ENCODE data around the gene CENPM.

CENPM gene

DNA sequence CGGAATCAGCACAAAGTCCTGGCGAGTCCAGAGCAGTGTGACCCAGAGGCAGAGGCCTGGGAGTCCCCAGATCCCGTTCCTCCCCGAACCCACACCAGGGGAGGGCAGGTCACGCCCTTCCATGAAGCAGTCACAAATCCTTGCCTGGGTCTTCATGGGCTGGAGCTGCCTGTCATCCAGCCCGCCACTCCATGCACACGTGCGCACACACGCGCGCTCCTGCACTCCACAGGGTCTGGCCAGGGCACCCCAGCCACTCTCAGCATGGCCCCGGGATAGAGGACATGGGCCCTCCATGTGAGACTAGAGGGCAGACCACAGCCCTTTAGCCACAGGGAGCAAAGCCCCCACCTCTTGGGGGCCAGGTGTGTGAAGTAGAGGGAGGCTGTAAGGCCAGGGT, 14.6 kb downstream of the CENPM start:
- DNase-seq (ENCODE audit: low read depth), result no peak

- DNase-seq (ENCODE audit: low read depth), result no peak
Observed at GRCh38 chr22:41931701-41932269, 15.2 kb downstream of the CENPM start.

GRCh38 chr22:41929418-41929810, 17.5 kb downstream of the CENPM start:
- no peak for DNase-seq (ENCODE audit: low read depth)

GRCh38 chr22:41928593-41929417, 18.1 kb downstream of the CENPM start:
- no peak for DNase-seq (ENCODE audit: low read depth)

DNA sequence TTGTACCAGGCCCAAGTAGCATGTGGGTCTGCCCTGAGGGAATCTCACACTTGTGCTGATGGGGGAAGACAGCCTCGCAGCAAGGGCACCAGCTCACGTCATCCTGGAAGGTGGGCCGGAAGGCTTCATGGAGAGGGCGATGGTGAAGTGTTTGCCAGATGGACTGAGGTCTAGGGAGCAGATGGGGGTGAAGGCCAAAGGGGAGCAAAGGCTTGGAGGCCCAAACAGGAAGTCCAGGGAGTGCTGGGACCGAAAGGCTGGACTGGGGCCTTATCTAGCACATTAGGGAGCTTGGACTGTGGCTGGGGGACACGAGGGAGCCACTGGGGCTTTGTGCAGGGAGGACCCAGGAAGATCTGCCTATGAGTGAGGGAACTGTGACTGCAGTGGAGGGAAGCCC, 19.1 kb downstream of the CENPM start:
- no peak for DNase-seq (ENCODE audit: low read depth)

GRCh38 chr22:41925783-41926460, 21.0 kb downstream of the CENPM start:
- peak; percentile 72 for DNase-seq (ENCODE audit: low read depth)

- no peak for DNase-seq (ENCODE audit: low read depth)
Observed at GRCh38 chr22:41923595-41924276, 23.2 kb downstream of the CENPM start.

- DNase-seq (ENCODE audit: low read depth), result no peak
Observed at GRCh38 chr22:41922940-41923594, 23.9 kb downstream of the CENPM start.

DNA sequence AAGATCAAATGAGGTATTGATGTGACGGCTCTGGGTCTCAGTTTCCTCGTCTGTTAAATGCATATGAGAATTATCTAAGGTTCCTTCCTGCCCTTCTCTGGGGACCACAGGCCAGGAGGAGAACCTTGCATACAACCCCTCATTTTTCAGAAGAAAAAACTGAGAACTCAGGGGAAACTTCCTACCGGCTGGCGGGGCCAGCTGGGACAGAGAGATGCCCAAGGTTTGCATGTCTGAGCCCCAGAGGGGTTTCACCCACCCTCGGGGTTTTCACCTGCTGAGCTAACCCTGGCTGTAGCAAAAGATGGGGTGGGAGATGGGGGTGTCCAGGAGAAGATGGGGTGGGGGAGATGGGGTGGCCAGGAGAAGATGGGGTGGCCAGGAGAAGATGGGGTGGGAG, 24.6 kb downstream of the CENPM start:
- no peak for DNase-seq (ENCODE audit: low read depth)

DNA sequence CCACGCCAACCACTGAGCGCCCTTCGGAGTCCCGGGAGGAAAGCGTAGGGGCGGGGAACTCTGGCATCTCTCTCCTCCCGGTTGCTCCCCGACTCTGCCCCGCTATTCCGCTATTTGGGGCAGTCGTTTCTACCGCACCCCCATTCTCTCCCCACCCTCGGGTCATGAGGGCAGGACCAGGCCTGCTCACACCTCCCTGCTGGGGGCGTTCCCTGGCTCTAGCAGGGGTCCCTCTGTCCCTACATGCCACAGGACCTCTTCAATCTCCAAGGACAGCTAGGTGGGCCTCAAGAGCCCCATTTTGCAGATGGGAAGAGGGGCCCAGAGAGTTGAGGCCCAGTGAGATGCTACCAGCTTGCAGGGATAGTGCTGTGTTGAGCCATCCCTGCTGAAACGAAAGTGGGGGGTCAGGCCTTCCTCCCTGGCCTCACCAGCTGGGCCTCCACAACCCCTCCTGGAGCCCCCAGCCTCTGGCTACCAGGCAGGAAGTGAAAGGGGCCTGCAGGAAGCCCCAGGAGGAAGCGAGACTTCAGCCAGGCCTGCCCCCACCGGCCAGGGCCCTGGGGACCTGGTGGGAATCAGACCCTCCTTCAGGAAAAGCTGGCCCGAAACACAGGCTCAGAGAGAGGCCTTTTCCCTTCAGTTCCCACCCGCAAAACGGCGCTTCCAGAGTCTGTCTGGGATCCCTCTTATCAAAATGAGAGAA, 26.5 kb downstream of the CENPM start:
- no peak for DNase-seq (ENCODE audit: low read depth)

GRCh38 chr22:41919357-41920224, 27.4 kb downstream of the CENPM start:
- peak; percentile 26 for DNase-seq (ENCODE audit: low read depth)

- DNase-seq (ENCODE audit: low read depth), result no peak
Observed at GRCh38 chr22:41917903-41918791, 28.8 kb downstream of the CENPM start.

GRCh38 chr22:41917375-41917902, 29.5 kb downstream of the CENPM start:
- no peak for DNase-seq (ENCODE audit: low read depth)

DNA sequence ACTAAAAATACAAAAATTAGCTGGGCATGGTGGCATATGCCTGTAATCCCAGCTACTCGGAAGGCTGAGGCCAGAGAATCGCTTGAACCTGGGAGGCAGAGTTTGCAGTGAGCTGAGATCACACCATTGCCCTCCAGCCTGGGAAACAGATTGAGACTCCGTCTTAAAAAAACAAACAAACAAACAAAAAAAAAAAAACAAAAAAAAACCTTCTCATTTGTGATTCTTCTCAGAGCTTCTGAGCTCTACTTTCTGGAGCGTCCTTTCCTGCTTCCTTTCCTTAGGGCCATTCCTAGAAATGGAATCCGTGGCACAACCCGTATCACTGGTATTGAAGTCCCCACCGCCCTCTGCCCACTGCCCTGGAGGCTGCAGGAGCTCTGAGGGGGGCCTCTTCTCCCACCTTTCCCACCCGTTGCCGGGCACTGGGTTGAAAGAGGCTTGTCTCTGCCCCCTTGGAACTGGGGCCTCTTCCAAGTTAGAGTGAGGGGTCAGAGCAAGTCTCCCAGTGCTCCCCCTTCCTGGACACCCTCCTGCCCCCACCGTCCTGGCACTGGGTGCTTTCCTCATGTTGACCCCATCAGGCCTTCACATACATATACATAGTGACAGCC, 30.1 kb downstream of the CENPM start:
- DNase-seq (ENCODE audit: low read depth), result no peak

DNA sequence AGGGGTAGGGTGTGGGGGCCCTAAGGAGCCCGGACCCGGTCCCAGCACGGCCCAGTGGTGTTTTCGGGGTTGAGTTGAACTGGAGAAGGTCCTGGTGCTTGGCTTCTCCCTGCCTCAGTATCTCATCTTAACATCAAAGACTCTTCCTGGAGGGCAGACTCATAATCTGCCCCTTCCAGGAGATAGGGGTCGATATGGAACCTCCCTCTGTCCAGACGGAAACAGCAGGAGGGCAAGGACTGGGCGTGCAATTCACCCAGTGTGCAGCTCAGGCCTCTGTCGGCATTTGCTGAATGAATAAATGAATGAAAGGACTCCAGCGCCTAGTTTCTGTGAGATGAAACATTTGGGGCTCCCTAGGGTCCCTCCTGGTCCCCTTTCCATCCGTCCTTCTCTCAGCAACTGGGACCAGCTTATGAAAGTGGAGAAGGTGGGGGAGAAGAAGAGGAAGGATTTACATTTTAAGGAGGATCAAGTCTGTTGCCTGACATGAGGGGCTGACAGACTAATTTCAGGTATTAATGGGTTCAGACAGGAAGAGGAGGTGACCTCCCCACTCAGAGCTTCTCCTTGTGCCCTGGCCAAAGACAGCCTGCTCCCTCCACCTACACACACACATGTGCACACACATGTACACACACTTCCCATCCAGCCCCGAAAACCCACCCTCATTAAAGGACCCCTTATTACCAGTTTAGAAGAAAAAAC, 31.0 kb downstream of the CENPM start:
- no peak for DNase-seq (ENCODE audit: low read depth)

DNA sequence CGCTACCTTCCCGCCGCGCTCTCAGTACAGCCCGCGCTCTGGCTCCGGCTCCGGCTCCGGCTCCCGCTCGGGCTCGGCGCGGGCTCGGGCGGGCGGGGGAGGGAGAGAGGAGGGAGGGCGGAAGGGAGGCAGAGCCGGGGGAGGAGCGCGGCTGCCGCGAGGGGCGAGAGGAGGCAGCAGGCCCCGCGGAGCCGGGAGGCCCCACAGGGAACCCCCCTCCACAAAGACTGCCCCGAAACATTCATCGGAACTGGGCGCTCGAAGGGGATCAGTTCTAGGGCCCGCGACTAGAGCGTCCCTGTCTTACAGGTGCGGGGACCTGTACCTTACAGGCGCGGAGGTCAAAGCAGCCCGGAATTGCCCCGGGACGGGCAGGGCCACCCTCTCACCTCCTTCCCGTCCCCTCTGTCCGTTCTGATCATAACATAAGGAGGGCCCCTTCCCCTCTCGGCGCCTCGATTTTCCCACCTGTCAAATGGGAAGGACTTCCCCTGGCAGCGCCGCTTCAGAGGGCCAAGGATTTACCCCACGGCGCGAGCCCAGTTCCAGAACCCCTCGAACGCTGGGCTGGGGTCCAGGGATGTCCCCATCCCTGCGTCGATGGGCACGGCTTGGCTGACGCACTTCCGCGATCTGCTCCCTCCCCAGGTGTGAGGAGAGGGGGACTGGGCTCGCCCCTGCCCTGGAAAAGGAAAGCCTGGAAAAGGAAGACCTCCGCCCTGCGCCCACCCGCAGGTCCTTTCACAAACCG, 31.7 kb downstream of the CENPM start, which contains the start of gene SHISA8:
SHISA8 (minus strand) TSS at position 40 of the 751 bp plus-strand sequence. CDS start 407 bp downstream, outside the sequence.
- peak; percentile 55 for DNase-seq (ENCODE audit: low read depth)

DNA sequence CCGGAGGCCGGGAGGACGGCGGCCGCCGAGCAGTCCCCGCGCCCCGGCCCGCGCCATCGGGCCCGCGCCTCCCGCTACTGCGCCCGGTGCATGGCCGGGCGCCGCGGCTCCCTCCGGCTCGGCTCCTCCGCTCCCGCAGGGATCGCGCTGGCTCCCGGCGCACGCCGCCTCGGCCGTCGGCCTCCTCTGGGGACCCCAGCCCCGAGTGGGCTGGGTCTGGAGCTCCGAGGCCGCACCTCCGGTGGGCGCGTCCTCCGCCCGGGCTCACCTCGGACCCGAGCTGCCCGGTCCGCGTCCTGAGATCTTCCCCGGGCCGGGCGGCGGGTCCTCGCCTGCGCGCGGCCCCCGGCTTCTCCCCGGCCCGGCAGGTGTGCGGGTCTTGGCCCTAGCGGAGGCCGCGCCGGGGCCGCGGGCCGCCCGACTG, 32.3 kb downstream of the CENPM start:
- no peak for DNase-seq (ENCODE audit: low read depth)
